A549 treated with GW870086 at 1 μM for 4 hours (cell line): ENCODE measurements around the gene NBPF8. TPM values are rescaled to one million over a fixed set of nuclear protein-coding genes. Genes with fewer than 3 reads are reported as not detected.

Experiments
- total RNA-seq: library from RNA; stranded (reverse); fragments of 200-300 nt; extraction: Qiagen RNA extraction; gene quantifications from 5 replicates; pipeline ENCODE4 v1.2.3, GENCODE V29; 2022; ENCODE audit warnings: low read depth

NBPF8 gene, protein sequence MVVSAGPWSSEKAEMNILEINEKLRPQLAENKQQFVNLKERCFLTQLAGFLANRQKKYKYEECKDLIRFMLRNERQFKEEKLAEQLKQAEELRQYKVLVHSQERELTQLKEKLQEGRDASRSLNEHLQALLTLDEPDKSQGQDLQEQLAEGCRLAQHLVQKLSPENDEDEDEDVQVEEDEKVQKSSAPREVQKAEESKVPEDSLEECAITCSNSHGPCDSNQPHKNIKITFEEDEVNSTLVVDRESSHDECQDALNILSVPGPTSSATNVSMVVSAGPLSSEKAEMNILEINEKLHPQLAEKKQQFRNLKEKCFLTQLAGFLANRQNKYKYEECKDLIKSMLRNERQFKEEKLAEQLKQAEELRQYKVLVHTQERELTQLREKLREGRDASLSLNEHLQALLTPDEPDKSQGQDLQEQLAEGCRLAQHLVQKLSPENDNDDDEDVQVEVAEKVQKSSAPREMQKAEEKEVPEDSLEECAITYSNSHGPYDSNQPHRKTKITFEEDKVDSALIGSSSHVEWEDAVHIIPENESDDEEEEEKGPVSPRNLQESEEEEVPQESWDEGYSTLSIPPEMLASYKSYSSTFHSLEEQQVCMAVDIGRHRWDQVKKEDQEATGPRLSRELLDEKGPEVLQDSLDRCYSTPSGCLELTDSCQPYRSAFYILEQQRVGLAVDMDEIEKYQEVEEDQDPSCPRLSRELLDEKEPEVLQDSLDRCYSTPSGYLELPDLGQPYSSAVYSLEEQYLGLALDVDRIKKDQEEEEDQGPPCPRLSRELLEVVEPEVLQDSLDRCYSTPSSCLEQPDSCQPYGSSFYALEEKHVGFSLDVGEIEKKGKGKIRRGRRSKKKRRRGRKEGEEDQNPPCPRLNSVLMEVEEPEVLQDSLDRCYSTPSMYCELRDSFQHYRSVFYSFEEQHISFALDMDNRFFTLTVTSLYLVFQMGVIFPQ
- total RNA-seq: 3.9 to 4.8 TPM (median 4.6 TPM) in 5 replicates

DNA sequence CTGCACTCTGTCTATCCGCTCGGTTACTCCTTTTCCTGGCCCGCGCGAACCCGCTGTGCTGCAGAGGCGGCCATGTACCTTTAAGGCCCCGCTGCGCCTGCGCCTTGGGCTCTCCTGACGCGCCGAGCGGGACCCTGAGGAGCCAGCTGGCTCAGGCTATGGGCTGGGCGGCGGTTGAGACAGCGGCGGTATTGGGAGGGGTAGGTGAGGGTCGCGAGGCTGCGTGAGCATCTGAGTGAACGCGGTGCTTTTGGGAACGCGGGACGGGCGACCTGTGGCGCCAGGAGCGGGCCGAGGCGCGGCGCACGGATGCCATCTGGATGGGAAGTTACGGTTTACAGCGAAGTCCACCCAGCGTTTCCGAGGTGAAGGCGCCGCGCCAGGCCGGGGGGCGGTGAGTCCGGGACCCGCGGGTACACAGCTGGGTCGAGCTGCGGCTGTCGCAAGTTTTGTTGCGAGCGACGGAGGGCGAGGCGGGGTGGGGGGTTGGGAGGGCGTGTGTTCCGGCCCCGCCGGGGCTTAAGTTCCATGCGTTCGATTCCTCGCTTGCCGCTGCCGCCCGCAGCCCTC is at the start of gene NBPF8:
TSS of gene NBPF8 (plus strand) at position 125 of the 570 bp plus-strand sequence. CDS start 21,488 bp downstream, outside the sequence.

Other genes starting within 250 kb of the NBPF8 start
- 6.5 to 8.7 TPM (median 8.2 TPM) in 5 replicates for gene SEC22B, start 238.5 kb upstream of the NBPF8 start, total RNA-seq